RPMI8226 (cell line): ENCODE measurements around the gene BCR.

Source experiments
- DNase-seq: peaks from one replicate; pipeline ENCODE4 v3.0.0-alpha.2; 2015

The BCR gene

GRCh38 chr22:23180301-23180892, at the start of gene BCR:
Gene BCR (plus strand): TSS chr22:23180509. CDS start chr22:23180961, 452 bp downstream.
- DNase-seq = peak; percentile 82

- no peak for DNase-seq
Observed at GRCh38 chr22:23130697-23131096, 49.6 kb upstream of the BCR start.

GRCh38 chr22:23131931-23132330, 48.4 kb upstream of the BCR start:
- DNase-seq = no peak

- no peak for DNase-seq
Observed at GRCh38 chr22:23132376-23133091, 47.8 kb upstream of the BCR start.

- DNase-seq = no peak
Observed at GRCh38 chr22:23133922-23134321, 46.4 kb upstream of the BCR start.

- DNase-seq = peak; percentile 46
Observed at GRCh38 chr22:23136991-23137390, 43.3 kb upstream of the BCR start.

- DNase-seq = no peak
Observed at GRCh38 chr22:23137468-23137867, 42.8 kb upstream of the BCR start.

GRCh38 chr22:23137905-23138561, 42.3 kb upstream of the BCR start:
- DNase-seq = peak; percentile 93

GRCh38 chr22:23138584-23139435, 41.5 kb upstream of the BCR start:
- peak; percentile 40 for DNase-seq

- DNase-seq = no peak
Observed at GRCh38 chr22:23140385-23140784, 39.9 kb upstream of the BCR start.

GRCh38 chr22:23142546-23143105, 37.7 kb upstream of the BCR start:
- no peak for DNase-seq

GRCh38 chr22:23143119-23143518, 37.2 kb upstream of the BCR start:
- no peak for DNase-seq

- DNase-seq = no peak
Observed at GRCh38 chr22:23144432-23144831, 35.9 kb upstream of the BCR start.

GRCh38 chr22:23144932-23145877, 35.1 kb upstream of the BCR start, which contains the start of gene RAB36:
Gene RAB36 (plus strand): TSS chr22:23145477. CDS start chr22:23146617, 1,140 bp downstream.
- DNase-seq = peak; percentile 100

- no peak for DNase-seq
Observed at GRCh38 chr22:23145878-23146470, 34.3 kb upstream of the BCR start.

- DNase-seq = no peak
Observed at GRCh38 chr22:23146478-23147205, 33.7 kb upstream of the BCR start.

- no peak for DNase-seq
Observed at GRCh38 chr22:23147617-23148387, 32.5 kb upstream of the BCR start.

- no peak for DNase-seq
Observed at GRCh38 chr22:23149743-23150238, 30.5 kb upstream of the BCR start.

GRCh38 chr22:23150762-23151161, 29.5 kb upstream of the BCR start:
- no peak for DNase-seq
